Right ventricle myocardium superior (tissue), 1 donor: ENCODE results near the gene PTPN11. TPM values are rescaled to one million over a fixed set of nuclear protein-coding genes. Genes with fewer than 3 reads are reported as not detected.

ENCODE experiments used
- ATAC-seq: fragments of 200-7000 bp; cut with Tn5 transposase; one replicate; pipeline ENCODE4 v1.9.1; 2020; ENCODE audit warnings: mild to moderate bottlenecking; ENCODE audit not compliant: poor library complexity
- DNase-seq: peaks from one replicate; pipeline ENCODE4 v3.0.0-alpha.2; 2020
- intact Hi-C: fragments of 100-400 bp; cut with DNase I; formaldehyde crosslinking; loops from one replicate; pipeline ENCODE4 v1.11.2; 2022
- total RNA-seq: library from RNA; stranded (reverse); fragmentation: NEBNext Ultra II Directional; extraction: Animal tissue kit (Norgen Biotek cat#: 25700); gene quantifications from one replicate; pipeline ENCODE4 v1.2.1, GENCODE V29; 2021
- donor health status: DM: no; HTN: yes; CAD: no; lungs with severe emphysema.

Gene PTPN11
- total RNA-seq, 1 donor from 2014 or later = 98.1 TPM

DNA sequence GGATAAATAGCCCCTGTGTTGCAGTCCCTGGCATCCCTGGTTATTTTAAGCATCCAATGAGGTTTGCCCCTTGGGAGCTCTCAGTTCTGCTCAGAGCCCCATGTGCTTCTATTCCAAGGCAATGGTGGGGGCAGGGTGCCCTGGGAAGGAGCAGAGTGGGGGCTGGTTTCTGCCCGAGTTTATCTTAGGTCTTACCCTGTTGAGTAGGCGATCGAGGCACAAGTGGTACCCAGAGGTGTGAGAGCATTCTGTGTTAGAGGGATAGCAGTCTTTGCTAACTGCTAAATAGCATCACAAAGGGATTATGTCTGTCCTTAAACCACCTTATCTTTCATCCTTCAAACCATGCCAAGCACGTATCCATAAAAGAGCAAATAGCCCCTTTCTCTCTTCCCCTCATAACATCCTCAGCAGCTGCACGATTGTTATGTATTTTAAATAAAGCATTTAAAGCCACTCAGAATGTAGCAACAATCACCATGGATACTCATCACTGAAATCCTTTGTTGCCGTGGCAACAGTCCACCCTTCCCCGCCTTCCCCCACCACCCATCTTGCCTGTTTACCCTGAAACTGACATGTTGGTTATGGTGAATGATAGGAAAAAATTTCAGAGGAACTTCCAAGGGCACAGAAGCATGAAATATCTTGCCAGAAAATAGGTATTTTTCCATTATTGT lies 139.3 kb downstream of the PTPN11 start:
- ATAC-seq = no peak
- no peak for DNase-seq
- intact Hi-C loops = no loop called here

Other genes with a start within 250 kb of the PTPN11 start
- gene HECTD4, start 36.5 kb upstream of the PTPN11 start, total RNA-seq = 20.0 TPM
- gene RPL6, start 9.3 kb upstream of the PTPN11 start, total RNA-seq = 532 TPM